HL-60 (cell line): ENCODE data around the gene LMF1.

Source experiments
- DNase-seq, 2 experiments: peaks; one replicate each; pipeline ENCODE4 v3.0.0-alpha.2; 2010 to 2020; ENCODE audit warnings: low read depth in 1 of 2, low spot score in 1 of 2
- H3K27ac ChIP-seq: fragments of 250-450 bp; sonication (Bioruptor Pico); replicated peaks from 2 replicates; pipeline ENCODE4 v1.5.1; 2020; ENCODE audit warnings: mild to moderate bottlenecking, moderate library complexity
- H3K27me3 ChIP-seq: fragments of 250-450 bp; sonication (Bioruptor Pico); 2 replicates; pipeline ENCODE4 v1.5.1; 2021; ENCODE audit warnings: mild to moderate bottlenecking, moderate library complexity; ENCODE audit not compliant: insufficient read depth, poor library complexity, severe bottlenecking
- H3K4me3 ChIP-seq: replicated peaks from 2 replicates; pipeline ENCODE4 v1.5.1; 2011; ENCODE audit warnings: mild to moderate bottlenecking, control low read depth, low read length; ENCODE audit not compliant: insufficient read depth
- CTCF ChIP-seq: IDR thresholded peaks from one replicate; pipeline ENCODE4 v1.5.1; 2011; ENCODE audit warnings: low read length, control low read depth, inconsistent platforms; ENCODE audit not compliant: insufficient read depth
- GABPA ChIP-seq: IDR thresholded peaks from 2 replicates; pipeline ENCODE4 v1.6.1; 2012; ENCODE audit warnings: low read depth
- POLR2AphosphoS5 ChIP-seq: IDR thresholded peaks from 2 replicates; pipeline ENCODE4 v1.6.1; 2012; ENCODE audit warnings: low read depth
- REST ChIP-seq: IDR thresholded peaks from 2 replicates; pipeline ENCODE4 v1.6.1; 2012; ENCODE audit warnings: low read depth; ENCODE audit not compliant: insufficient replicate concordance
- SPI1 ChIP-seq: IDR thresholded peaks from 2 replicates; pipeline ENCODE4 v1.6.1; 2012; ENCODE audit warnings: low read depth, mild to moderate bottlenecking, borderline replicate concordance

LMF1 gene

GRCh38 chr16:875182-876040 is 95.4 kb downstream of the LMF1 start:
- Histone ChIP-seq H3K27ac (no peak overlapping the region), H3K27me3 (no peaks in the 10 kb centered on the region)
- no peak for DNase-seq

GRCh38 chr16:874366-875181 is 96.2 kb downstream of the LMF1 start:
- no peak overlapping the region for H3K4me3 ChIP-seq
- TF ChIP-seq POLR2AphosphoS5, result no peak
- TF ChIP-seq CTCF, result no peak
- no peak for TF ChIP-seq GABPA
- TF ChIP-seq SPI1, result no peak
- no peak for TF ChIP-seq REST
- no peaks in the 10 kb centered on the region for H3K27me3 ChIP-seq
- no peak overlapping the region for H3K27ac ChIP-seq
- DNase-seq, result no peak

More at GRCh38 chr16:875182-876040, 95.4 kb downstream of the LMF1 start:
- no peak for TF ChIP-seq SPI1
- TF ChIP-seq GABPA, result no peak
- no peak for TF ChIP-seq REST
- TF ChIP-seq CTCF, result no peak
- TF ChIP-seq POLR2AphosphoS5, result no peak
- H3K4me3 ChIP-seq, result no peak overlapping the region

- no peak for DNase-seq
- Histone ChIP-seq H3K27ac (no peak overlapping the region), H3K4me3 (no peak overlapping the region), H3K27me3 (no peaks in the 10 kb centered on the region)
- no peak for TF ChIP-seq POLR2AphosphoS5
- no peak for TF ChIP-seq SPI1
- no peak for TF ChIP-seq GABPA
- TF ChIP-seq CTCF, result no peak
- no peak for TF ChIP-seq REST
Measured at GRCh38 chr16:873889-874288, 96.9 kb downstream of the LMF1 start.
